Peyer's patch (tissue), 4 donors: Measurements from ENCODE around the gene N4BP2. TPM values are rescaled to one million over a fixed set of nuclear protein-coding genes. Genes with fewer than 3 reads are reported as not detected.

Experiments
- DNase-seq, 3 donors: peaks; one replicate each; pipeline ENCODE4 v3.0.0-alpha.2; 2017 to 2019
- H3K27ac ChIP-seq, 4 donors: fragments of 200-600 bp; sonication (generic); one replicate each; pipeline ENCODE4 v1.5.1; 2016 to 2019
- H3K27me3 ChIP-seq, 2 donors: fragments of 200-600 bp; sonication (generic); one replicate each; pipeline ENCODE4 v1.5.1; 2019
- H3K36me3 ChIP-seq, 3 donors: fragments of 200-600 bp; sonication (generic); one replicate each; pipeline ENCODE4 v1.5.1; 2016 to 2019
- H3K4me1 ChIP-seq, 4 donors: fragments of 200-600 bp; sonication (generic); one replicate each; pipeline ENCODE4 v1.5.1; 2016 to 2019
- H3K4me3 ChIP-seq, 4 donors: fragments of 200-600 bp; sonication (generic); 1 replicate in 3 of 4; 2 replicates in 1 of 4; pipeline ENCODE4 v1.5.1; 2016 to 2019; ENCODE audit warnings: mild to moderate bottlenecking in 1 of 4
- H3K9me3 ChIP-seq, 4 donors: fragments of 200-600 bp; sonication (generic); one replicate each; pipeline ENCODE4 v1.5.1; 2016 to 2019; ENCODE audit warnings: mild to moderate bottlenecking in 1 of 4
- CTCF ChIP-seq, 6 experiments: fragments of 450-650 bp in 4 of 6; fragments of 200-600 bp in 2 of 6; sonication (generic) in 1 of 6; IDR thresholded peaks; one replicate each; pipeline ENCODE4 v1.5.1; 2017 to 2019; ENCODE audit warnings: antibody characterized with exemption in 6 of 6, mild to moderate bottlenecking in 3 of 6, moderate library complexity in 1 of 6
- POLR2A ChIP-seq, 2 donors: fragments of 450-650 bp; IDR thresholded peaks; one replicate each; pipeline ENCODE4 v1.5.1; 2017; ENCODE audit warnings: antibody characterized with exemption in 2 of 2, mild to moderate bottlenecking in 2 of 2, moderate library complexity in 2 of 2
- total RNA-seq, 4 donors: library from RNA; depleted of rRNA; stranded (reverse); fragments of >200 nt; gene quantifications; one replicate each; pipeline ENCODE4 v1.1.0, GENCODE V29; 2016

N4BP2 gene
- total RNA-seq, 4 donors from 2014 or later = 8.1 to 39.6 (median 10.2) TPM

GRCh38 chr4:40058854-40059253, 2.2 kb downstream of the N4BP2 start:
- H3K4me1 ChIP-seq = peaks cover 0 to 18% (median 3%) of the 10 kb centered on the region in 4 donors
- H3K9me3 ChIP-seq = no peaks in the 10 kb centered on the region
- no peaks in the 10 kb centered on the region for H3K36me3 ChIP-seq
- peak overlapping the region in 1 of 4 donors; percentile 92 for H3K4me3 ChIP-seq
- DNase-seq = no peak
- no peak for TF ChIP-seq CTCF (IDR thresholded peaks at IDR 0.05)
- no peak for TF ChIP-seq POLR2A (IDR thresholded peaks at IDR 0.05)
- H3K27ac ChIP-seq = no peak overlapping the region
- no peaks in the 10 kb centered on the region for H3K27me3 ChIP-seq

GRCh38 chr4:40059362-40059761, 2.7 kb downstream of the N4BP2 start:
- no peak for TF ChIP-seq POLR2A (IDR thresholded peaks at IDR 0.05)
- no peak for TF ChIP-seq CTCF (IDR thresholded peaks at IDR 0.05)
- Histone ChIP-seq H3K27me3 (no peaks in the 10 kb centered on the region), H3K9me3 (no peaks in the 10 kb centered on the region), H3K36me3 (no peaks in the 10 kb centered on the region), H3K4me3 (no peak overlapping the region), H3K4me1 (peaks cover 0 to 13% (median 3%) of the 10 kb centered on the region in 4 donors), H3K27ac (no peak overlapping the region)
- DNase-seq = no peak

- Histone ChIP-seq H3K4me1 (no peaks in the 10 kb centered on the region), H3K36me3 (no peaks in the 10 kb centered on the region), H3K9me3 (no peaks in the 10 kb centered on the region), H3K4me3 (no peak overlapping the region), H3K27ac (no peak overlapping the region), H3K27me3 (no peaks in the 10 kb centered on the region)
- DNase-seq = no peak
- TF ChIP-seq CTCF (IDR thresholded peaks at IDR 0.05) (no peak), POLR2A (IDR thresholded peaks at IDR 0.05) (no peak)
Measured at GRCh38 chr4:40065010-40065409, 8.4 kb downstream of the N4BP2 start.

GRCh38 chr4:40066651-40067050, 10.0 kb downstream of the N4BP2 start:
- Histone ChIP-seq H3K4me3 (no peak overlapping the region), H3K36me3 (no peaks in the 10 kb centered on the region), H3K9me3 (no peaks in the 10 kb centered on the region), H3K4me1 (no peaks in the 10 kb centered on the region), H3K27ac (no peak overlapping the region), H3K27me3 (no peaks in the 10 kb centered on the region)
- no peak for DNase-seq
- TF ChIP-seq POLR2A (IDR thresholded peaks at IDR 0.05) = no peak
- no peak for TF ChIP-seq CTCF (IDR thresholded peaks at IDR 0.05)

GRCh38 chr4:40070387-40070786, 13.7 kb downstream of the N4BP2 start:
- Histone ChIP-seq H3K27me3 (no peaks in the 10 kb centered on the region), H3K36me3 (peaks cover 0 to 17% (median 0%) of the 10 kb centered on the region in 3 donors), H3K9me3 (no peaks in the 10 kb centered on the region), H3K4me1 (no peaks in the 10 kb centered on the region), H3K4me3 (no peak overlapping the region), H3K27ac (no peak overlapping the region)
- TF ChIP-seq CTCF (IDR thresholded peaks at IDR 0.05) = no peak
- no peak for TF ChIP-seq POLR2A (IDR thresholded peaks at IDR 0.05)
- no peak for DNase-seq

GRCh38 chr4:40086421-40086820, 29.8 kb downstream of the N4BP2 start:
- H3K9me3 ChIP-seq = no peaks in the 10 kb centered on the region
- no peak overlapping the region for H3K4me3 ChIP-seq
- no peaks in the 10 kb centered on the region for H3K36me3 ChIP-seq
- TF ChIP-seq POLR2A (IDR thresholded peaks at IDR 0.05) (no peak), CTCF (IDR thresholded peaks at IDR 0.05) (no peak)
- no peaks in the 10 kb centered on the region for H3K27me3 ChIP-seq
- no peak overlapping the region for H3K27ac ChIP-seq
- DNase-seq = no peak
- H3K4me1 ChIP-seq = no peaks in the 10 kb centered on the region
